Measurements from ENCODE around the gene PIGZ.

The PIGZ gene

DNA sequence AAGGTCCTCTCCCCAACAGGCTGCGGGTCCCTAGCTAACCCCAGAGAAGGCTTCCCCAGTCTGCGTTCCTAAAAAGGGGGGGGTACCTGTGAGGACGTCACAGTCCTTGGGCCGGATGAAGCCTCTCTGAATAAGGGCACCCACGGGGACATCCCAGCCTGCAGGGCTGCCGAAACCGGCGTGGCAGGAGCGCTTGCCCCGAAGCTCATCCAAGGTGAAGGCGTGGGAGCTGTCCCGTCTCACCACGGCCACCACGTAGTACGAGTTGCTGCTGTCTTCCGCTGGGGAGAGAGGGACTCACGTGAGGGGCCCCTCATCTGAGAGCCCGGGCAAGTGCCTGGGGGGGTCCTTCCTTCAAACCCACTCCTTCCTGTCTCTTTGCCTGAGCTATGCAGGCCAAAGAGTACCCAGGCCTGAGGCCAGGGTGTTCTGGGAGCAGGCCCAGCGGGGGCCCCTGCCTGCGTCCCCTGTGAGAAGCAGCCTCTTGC is 40.9 kb upstream of the PIGZ start:
- Histone ChIP-seq H3K4me3 (no peak overlapping the region), H3K9ac (peak overlapping the region; percentile 38; the same call in 1 of the 2 replicates), H3K4me1 (peaks cover 91% of the 10 kb centered on the region), H3K4me2 (peak overlapping the region; percentile 85), H3K27me3 (no peaks in the 10 kb centered on the region), H3K36me3 (peaks cover 42% of the 10 kb centered on the region), H3K27ac (no peak overlapping the region), H4K20me1 (0 out of 2 replicates have a peak, but pooled peaks cover 8% of the 10 kb centered on the region), H3K9me3 (no peaks in the 10 kb centered on the region)
- TF ChIP-seq Cebpa-rat (IDR thresholded peaks at IDR 0.05): no peak

GRCh38 chr3:197008436-197009209 is 40.0 kb upstream of the PIGZ start:
- Histone ChIP-seq H3K9ac (no peak overlapping the region), H3K4me2 (peak overlapping the region; percentile 20), H4K20me1 (0 out of 2 replicates have a peak, but pooled peaks cover 8% of the 10 kb centered on the region), H3K4me3 (no peak overlapping the region), H3K36me3 (peaks cover 42% of the 10 kb centered on the region), H3K27me3 (no peaks in the 10 kb centered on the region), H3K27ac (no peak overlapping the region), H3K9me3 (no peaks in the 10 kb centered on the region), H3K4me1 (peaks cover 91% of the 10 kb centered on the region)
- no peak for TF ChIP-seq Cebpa-rat (IDR thresholded peaks at IDR 0.05)

DNA sequence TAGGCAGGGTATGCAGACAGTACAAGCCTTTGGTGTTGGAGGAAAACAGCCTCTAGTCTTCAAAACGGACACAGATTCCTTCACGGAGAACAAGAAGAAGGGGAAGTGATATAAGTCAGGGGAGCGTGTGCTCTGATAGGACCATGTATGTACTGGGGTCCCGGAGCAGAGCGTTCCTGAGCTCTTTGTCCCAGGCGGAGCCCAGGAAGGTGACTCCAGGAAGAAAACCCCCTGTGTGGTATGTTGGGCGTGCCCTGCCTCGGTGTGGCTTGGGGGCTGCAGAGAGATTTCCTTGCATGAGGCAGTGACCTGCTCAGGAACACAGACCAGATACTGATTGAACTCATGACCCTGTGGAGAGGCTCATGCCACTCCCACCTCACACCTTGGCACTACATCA is 39.3 kb upstream of the PIGZ start:
- peaks cover 42% of the 10 kb centered on the region for H3K36me3 ChIP-seq
- H3K27ac ChIP-seq: no peak overlapping the region
- 0 out of 2 replicates have a peak, but pooled peaks cover 8% of the 10 kb centered on the region for H4K20me1 ChIP-seq
- peaks cover 88% of the 10 kb centered on the region for H3K4me1 ChIP-seq
- no peak for TF ChIP-seq Cebpa-rat (IDR thresholded peaks at IDR 0.05)
- no peaks in the 10 kb centered on the region for H3K27me3 ChIP-seq
- no peak overlapping the region for H3K4me3 ChIP-seq
- no peak overlapping the region for H3K4me2 ChIP-seq
- no peak overlapping the region for H3K9ac ChIP-seq
- no peaks in the 10 kb centered on the region for H3K9me3 ChIP-seq

- no peak for TF ChIP-seq Cebpa-rat (IDR thresholded peaks at IDR 0.05)
- Histone ChIP-seq H3K27ac (no peak overlapping the region), H3K36me3 (peaks cover 38% of the 10 kb centered on the region), H3K4me1 (peaks cover 85% of the 10 kb centered on the region), H3K9ac (no peak overlapping the region), H3K9me3 (no peaks in the 10 kb centered on the region), H4K20me1 (0 out of 2 replicates have a peak, but pooled peaks cover 8% of the 10 kb centered on the region), H3K4me3 (no peak overlapping the region), H3K4me2 (no peak overlapping the region), H3K27me3 (no peaks in the 10 kb centered on the region)
Observed at GRCh38 chr3:197007296-197007940, 38.8 kb upstream of the PIGZ start.

DNA sequence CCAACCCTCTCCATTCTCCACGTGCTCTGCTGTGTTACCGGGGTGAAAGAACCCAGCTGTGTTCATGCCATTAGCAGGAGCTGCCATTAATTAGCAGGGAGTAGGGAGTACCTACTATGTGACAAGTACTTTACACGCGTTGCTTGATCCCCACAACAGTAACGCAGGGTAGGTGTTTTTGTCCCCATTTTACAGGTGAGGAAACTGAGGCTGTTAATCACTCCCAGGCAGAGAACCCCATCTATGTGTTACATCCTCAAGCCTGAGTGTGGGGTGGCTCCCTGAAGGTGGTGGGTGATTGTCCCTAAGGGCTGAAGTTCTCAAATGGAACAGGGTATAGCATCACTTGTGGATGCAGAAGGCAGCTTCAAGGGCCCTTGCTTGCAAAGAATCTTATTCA is 38.2 kb upstream of the PIGZ start:
- Histone ChIP-seq H3K36me3 (peaks cover 32% of the 10 kb centered on the region), H3K4me3 (no peak overlapping the region), H3K27me3 (no peaks in the 10 kb centered on the region), H3K4me1 (peaks cover 85% of the 10 kb centered on the region), H3K9ac (no peak overlapping the region), H3K4me2 (no peak overlapping the region), H3K9me3 (no peaks in the 10 kb centered on the region), H3K27ac (no peak overlapping the region), H4K20me1 (0 out of 2 replicates have a peak, but pooled peaks cover 8% of the 10 kb centered on the region)
- no peak for TF ChIP-seq Cebpa-rat (IDR thresholded peaks at IDR 0.05)

DNA sequence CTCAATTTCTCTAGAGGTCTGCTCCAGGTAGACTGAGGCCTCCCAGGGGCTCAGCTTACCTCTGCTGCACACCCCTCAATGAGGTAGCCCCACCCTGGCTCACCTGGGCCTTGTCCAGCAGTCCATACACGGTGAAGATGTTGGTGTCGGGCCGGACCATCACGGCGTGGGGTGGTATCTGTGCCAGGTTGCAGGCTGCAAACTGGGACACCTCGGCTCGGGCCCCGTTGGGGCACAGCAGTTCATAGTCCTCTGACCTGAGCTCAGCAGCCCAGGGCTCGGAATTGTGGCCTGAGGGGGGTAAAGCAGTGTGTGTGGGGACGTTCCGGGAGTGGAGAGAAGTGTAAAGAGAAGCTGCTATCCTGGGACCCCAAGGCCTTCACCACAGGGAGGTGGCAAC is 37.8 kb upstream of the PIGZ start:
- no peaks in the 10 kb centered on the region for H3K27me3 ChIP-seq
- H3K4me1 ChIP-seq: peaks cover 85% of the 10 kb centered on the region
- no peaks in the 10 kb centered on the region for H3K9me3 ChIP-seq
- TF ChIP-seq Cebpa-rat (IDR thresholded peaks at IDR 0.05): no peak
- H3K4me2 ChIP-seq: no peak overlapping the region; the same call in 1 of the 2 replicates
- no peak overlapping the region for H3K27ac ChIP-seq
- 0 out of 2 replicates have a peak, but pooled peaks cover 8% of the 10 kb centered on the region for H4K20me1 ChIP-seq
- no peak overlapping the region for H3K4me3 ChIP-seq
- no peak overlapping the region for H3K9ac ChIP-seq
- H3K36me3 ChIP-seq: peaks cover 28% of the 10 kb centered on the region

DNA sequence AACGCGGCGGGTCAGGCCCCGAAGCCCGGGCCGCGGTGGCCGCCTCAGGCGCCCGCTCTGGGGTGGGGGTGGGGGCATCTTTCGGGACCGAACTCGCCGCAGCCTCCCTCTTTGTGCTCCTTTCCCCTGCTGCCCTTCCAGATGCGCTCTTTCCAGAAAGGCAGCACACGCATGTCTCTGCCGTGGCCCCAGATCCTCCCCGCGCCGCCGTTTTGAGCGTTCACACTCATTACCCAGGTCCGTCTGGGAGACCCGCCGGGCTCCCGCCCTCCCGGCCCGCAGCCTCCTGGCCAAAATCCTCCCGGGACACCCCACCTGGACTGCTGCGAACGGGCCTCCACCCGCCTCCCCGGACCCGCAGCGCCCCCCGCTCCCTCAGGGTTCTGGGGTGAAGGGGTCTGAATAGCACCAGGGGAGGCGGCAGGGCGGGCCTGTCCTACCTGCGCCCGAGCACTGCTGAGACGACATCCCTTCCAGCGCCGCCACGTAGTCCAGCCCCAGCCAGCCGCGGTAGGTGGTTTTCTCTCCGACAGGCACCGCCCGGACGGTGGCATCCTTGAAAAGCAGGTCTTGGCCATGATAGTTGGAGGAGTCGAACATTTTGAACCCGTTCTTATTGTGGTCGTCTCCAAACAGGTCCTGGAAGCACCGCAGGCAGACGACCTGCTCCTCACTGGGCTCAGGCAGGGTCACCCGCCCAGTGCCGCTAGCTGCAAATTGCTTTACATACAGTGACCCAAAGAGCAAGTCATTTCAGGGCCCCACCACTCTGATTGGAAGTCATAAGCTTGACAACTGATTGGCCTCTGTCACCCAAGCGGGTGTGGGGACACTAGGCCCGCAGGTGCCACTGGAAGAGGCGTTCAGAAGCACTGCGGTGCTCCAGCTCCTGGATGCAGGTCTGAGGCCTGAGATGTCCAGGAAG is 35.1 kb upstream of the PIGZ start:
- H3K4me1 ChIP-seq: peaks cover 61% of the 10 kb centered on the region
- peak overlapping the region; percentile 65 for H3K4me3 ChIP-seq
- H3K9me3 ChIP-seq: no peaks in the 10 kb centered on the region
- peaks cover 27% of the 10 kb centered on the region for H3K36me3 ChIP-seq
- peak overlapping the region; percentile 93 for H3K4me2 ChIP-seq
- no peaks in the 10 kb centered on the region for H4K20me1 ChIP-seq
- peak overlapping the region; percentile 71 for H3K9ac ChIP-seq
- no peaks in the 10 kb centered on the region for H3K27me3 ChIP-seq
- H3K27ac ChIP-seq: peak overlapping the region; percentile 84
- no peak for TF ChIP-seq Cebpa-rat (IDR thresholded peaks at IDR 0.05)

DNA sequence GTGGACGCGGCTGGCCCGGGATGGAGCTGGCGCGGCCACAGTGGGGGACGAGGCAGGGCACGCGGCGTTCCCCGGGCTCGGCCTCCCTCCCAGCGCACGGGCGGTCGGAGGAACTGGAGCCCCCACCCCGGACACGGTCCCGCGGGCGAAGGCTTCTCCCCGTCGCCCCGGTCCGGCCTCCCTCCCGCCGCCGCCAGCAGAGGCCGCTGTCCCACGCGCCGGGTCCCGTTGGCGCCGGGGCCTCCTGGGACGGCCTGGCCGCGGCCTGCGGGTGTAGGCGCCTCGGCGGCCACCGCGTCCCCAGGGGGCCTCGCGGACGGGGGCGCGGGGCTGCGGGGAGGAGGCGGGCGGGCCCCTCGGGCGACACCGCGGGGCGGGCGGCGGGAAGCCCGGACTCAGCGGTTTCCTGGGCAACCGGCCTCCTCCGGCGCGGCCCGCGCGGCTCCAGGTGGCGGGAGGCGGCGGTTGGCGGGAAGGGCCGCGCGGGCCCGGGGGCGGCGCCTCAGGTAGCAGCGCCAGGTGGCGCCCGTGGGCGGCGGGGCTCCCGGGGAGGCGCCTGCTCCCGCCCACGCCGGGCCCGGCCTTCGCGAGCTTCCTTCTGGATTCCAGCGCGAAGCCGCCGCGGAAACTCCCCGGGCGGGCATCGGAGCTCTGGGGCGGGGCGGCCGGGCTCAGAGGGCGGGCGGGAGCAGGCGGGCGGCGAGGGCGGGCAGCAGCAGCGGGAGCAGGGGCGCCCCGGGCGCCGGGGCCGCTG is 34.2 kb upstream of the PIGZ start:
- Histone ChIP-seq H3K9me3 (no peaks in the 10 kb centered on the region), H3K4me3 (peak overlapping the region; percentile 65), H3K4me1 (peaks cover 53% of the 10 kb centered on the region), H3K9ac (peak overlapping the region; percentile 71), H3K36me3 (peaks cover 18% of the 10 kb centered on the region), H3K4me2 (peak overlapping the region; percentile 93), H3K27me3 (no peaks in the 10 kb centered on the region), H4K20me1 (no peaks in the 10 kb centered on the region), H3K27ac (peak overlapping the region; percentile 84)
- TF ChIP-seq Cebpa-rat (IDR thresholded peaks at IDR 0.05): no peak

Measured in BLaER1 (cell line).